ENCODE results near the gene KRT84.

Gene KRT84

GRCh38 chr12:52407918-52408317 is 22.5 kb upstream of the KRT84 start:
- Histone ChIP-seq H3K9ac (ENCODE audit: low read depth, low read length) (no peak overlapping the region), H3K36me3 (ENCODE audit: control insufficient read depth, insufficient read depth, low read length) (no peaks in the 10 kb centered on the region), H3K4me3 (ENCODE audit: low read depth, low read length) (no peak overlapping the region), H3K27me3 (ENCODE audit: control insufficient read depth, insufficient read depth, low read length) (no peaks in the 10 kb centered on the region), H3K9me3 (ENCODE audit: control insufficient read depth, insufficient read depth, low read length) (peaks cover 5% of the 10 kb centered on the region; the same call in 1 of the 2 replicates), H3K27ac (ENCODE audit: low read depth, low read length) (no peak overlapping the region), H3K4me1 (ENCODE audit: control insufficient read depth, insufficient read depth, low read length) (no peaks in the 10 kb centered on the region)

GRCh38 chr12:52405922-52406385 is 20.5 kb upstream of the KRT84 start, which contains the start of gene KRT82:
TSS of gene KRT82 (minus strand) at chr12:52406335. CDS start at chr12:52406277, 58 bp downstream.
- Histone ChIP-seq H3K4me3 (ENCODE audit: low read depth, low read length) (no peak within 1 kb of the TSS), H3K27ac (ENCODE audit: low read depth, low read length) (no peak within 1 kb of the TSS), H3K4me1 (ENCODE audit: control insufficient read depth, insufficient read depth, low read length) (no peaks in the 10 kb centered on the region), H3K9ac (ENCODE audit: low read depth, low read length) (no peak within 1 kb of the TSS), H3K27me3 (ENCODE audit: control insufficient read depth, insufficient read depth, low read length) (no peaks in the 10 kb centered on the region), H3K9me3 (ENCODE audit: control insufficient read depth, insufficient read depth, low read length) (peaks cover 5% of the 10 kb centered on the region; the same call in 1 of the 2 replicates), H3K36me3 (ENCODE audit: control insufficient read depth, insufficient read depth, low read length) (no peaks in the 10 kb centered on the region)

- Histone ChIP-seq H3K27ac (ENCODE audit: low read depth, low read length) (no peak overlapping the region), H3K36me3 (ENCODE audit: control insufficient read depth, insufficient read depth, low read length) (no peaks in the 10 kb centered on the region), H3K9me3 (ENCODE audit: control insufficient read depth, insufficient read depth, low read length) (peaks cover 5% of the 10 kb centered on the region; the same call in 1 of the 2 replicates), H3K4me1 (ENCODE audit: control insufficient read depth, insufficient read depth, low read length) (no peaks in the 10 kb centered on the region), H3K9ac (ENCODE audit: low read depth, low read length) (no peak overlapping the region), H3K27me3 (ENCODE audit: control insufficient read depth, insufficient read depth, low read length) (no peaks in the 10 kb centered on the region), H3K4me3 (ENCODE audit: low read depth, low read length) (no peak overlapping the region)
Observed at GRCh38 chr12:52404951-52405350, 19.5 kb upstream of the KRT84 start.

- no peak overlapping the region for H3K9ac ChIP-seq (ENCODE audit: low read depth, low read length)
- peaks cover 5% of the 10 kb centered on the region; the same call in 1 of the 2 replicates for H3K9me3 ChIP-seq (ENCODE audit: control insufficient read depth, insufficient read depth, low read length)
- no peaks in the 10 kb centered on the region for H3K27me3 ChIP-seq (ENCODE audit: control insufficient read depth, insufficient read depth, low read length)
- no peaks in the 10 kb centered on the region for H3K36me3 ChIP-seq (ENCODE audit: control insufficient read depth, insufficient read depth, low read length)
- H3K27ac ChIP-seq (ENCODE audit: low read depth, low read length): no peak overlapping the region
- no peak overlapping the region for H3K4me3 ChIP-seq (ENCODE audit: low read depth, low read length)
- H3K4me1 ChIP-seq (ENCODE audit: control insufficient read depth, insufficient read depth, low read length): no peaks in the 10 kb centered on the region
Observed at GRCh38 chr12:52403561-52403960, 18.1 kb upstream of the KRT84 start.

GRCh38 chr12:52402873-52403540 is 17.6 kb upstream of the KRT84 start:
- H3K9me3 ChIP-seq (ENCODE audit: control insufficient read depth, insufficient read depth, low read length): peaks cover under 1% of the 10 kb centered on the region; the same call in 1 of the 2 replicates
- H3K9ac ChIP-seq (ENCODE audit: low read depth, low read length): no peak overlapping the region
- no peaks in the 10 kb centered on the region for H3K36me3 ChIP-seq (ENCODE audit: control insufficient read depth, insufficient read depth, low read length)
- H3K4me1 ChIP-seq (ENCODE audit: control insufficient read depth, insufficient read depth, low read length): no peaks in the 10 kb centered on the region
- H3K27ac ChIP-seq (ENCODE audit: low read depth, low read length): no peak overlapping the region
- H3K27me3 ChIP-seq (ENCODE audit: control insufficient read depth, insufficient read depth, low read length): no peaks in the 10 kb centered on the region
- no peak overlapping the region for H3K4me3 ChIP-seq (ENCODE audit: low read depth, low read length)

- no peaks in the 10 kb centered on the region; the same call in 1 of the 2 replicates for H3K9me3 ChIP-seq (ENCODE audit: control insufficient read depth, insufficient read depth, low read length)
- no peaks in the 10 kb centered on the region for H3K36me3 ChIP-seq (ENCODE audit: control insufficient read depth, insufficient read depth, low read length)
- H3K27me3 ChIP-seq (ENCODE audit: control insufficient read depth, insufficient read depth, low read length): no peaks in the 10 kb centered on the region
- no peak overlapping the region for H3K27ac ChIP-seq (ENCODE audit: low read depth, low read length)
- no peaks in the 10 kb centered on the region for H3K4me1 ChIP-seq (ENCODE audit: control insufficient read depth, insufficient read depth, low read length)
- no peak overlapping the region for H3K4me3 ChIP-seq (ENCODE audit: low read depth, low read length)
- no peak overlapping the region for H3K9ac ChIP-seq (ENCODE audit: low read depth, low read length)
Observed at GRCh38 chr12:52402377-52402776, 16.9 kb upstream of the KRT84 start.

- Histone ChIP-seq H3K4me1 (ENCODE audit: control insufficient read depth, insufficient read depth, low read length) (no peaks in the 10 kb centered on the region), H3K36me3 (ENCODE audit: control insufficient read depth, insufficient read depth, low read length) (no peaks in the 10 kb centered on the region), H3K27ac (ENCODE audit: low read depth, low read length) (no peak overlapping the region), H3K9ac (ENCODE audit: low read depth, low read length) (no peak overlapping the region), H3K9me3 (ENCODE audit: control insufficient read depth, insufficient read depth, low read length) (no peaks in the 10 kb centered on the region), H3K4me3 (ENCODE audit: low read depth, low read length) (no peak overlapping the region), H3K27me3 (ENCODE audit: control insufficient read depth, insufficient read depth, low read length) (no peaks in the 10 kb centered on the region)
Observed at GRCh38 chr12:52401926-52402325, 16.5 kb upstream of the KRT84 start.

- no peak overlapping the region for H3K9ac ChIP-seq (ENCODE audit: low read depth, low read length)
- H3K27me3 ChIP-seq (ENCODE audit: control insufficient read depth, insufficient read depth, low read length): no peaks in the 10 kb centered on the region
- H3K4me1 ChIP-seq (ENCODE audit: control insufficient read depth, insufficient read depth, low read length): no peaks in the 10 kb centered on the region
- H3K36me3 ChIP-seq (ENCODE audit: control insufficient read depth, insufficient read depth, low read length): no peaks in the 10 kb centered on the region
- no peak overlapping the region for H3K4me3 ChIP-seq (ENCODE audit: low read depth, low read length)
- no peak overlapping the region for H3K27ac ChIP-seq (ENCODE audit: low read depth, low read length)
- H3K9me3 ChIP-seq (ENCODE audit: control insufficient read depth, insufficient read depth, low read length): no peaks in the 10 kb centered on the region
Observed at GRCh38 chr12:52401526-52401925, 16.1 kb upstream of the KRT84 start.

- Histone ChIP-seq H3K4me3 (ENCODE audit: low read depth, low read length) (no peak overlapping the region), H3K9ac (ENCODE audit: low read depth, low read length) (no peak overlapping the region), H3K36me3 (ENCODE audit: control insufficient read depth, insufficient read depth, low read length) (no peaks in the 10 kb centered on the region), H3K27ac (ENCODE audit: low read depth, low read length) (no peak overlapping the region), H3K4me1 (ENCODE audit: control insufficient read depth, insufficient read depth, low read length) (no peaks in the 10 kb centered on the region), H3K9me3 (ENCODE audit: control insufficient read depth, insufficient read depth, low read length) (no peaks in the 10 kb centered on the region), H3K27me3 (ENCODE audit: control insufficient read depth, insufficient read depth, low read length) (no peaks in the 10 kb centered on the region)
Observed at GRCh38 chr12:52400906-52401305, 15.5 kb upstream of the KRT84 start.

- Histone ChIP-seq H3K4me3 (ENCODE audit: low read depth, low read length) (no peak overlapping the region), H3K9ac (ENCODE audit: low read depth, low read length) (no peak overlapping the region), H3K4me1 (ENCODE audit: control insufficient read depth, insufficient read depth, low read length) (no peaks in the 10 kb centered on the region), H3K36me3 (ENCODE audit: control insufficient read depth, insufficient read depth, low read length) (no peaks in the 10 kb centered on the region), H3K9me3 (ENCODE audit: control insufficient read depth, insufficient read depth, low read length) (no peaks in the 10 kb centered on the region), H3K27me3 (ENCODE audit: control insufficient read depth, insufficient read depth, low read length) (no peaks in the 10 kb centered on the region), H3K27ac (ENCODE audit: low read depth, low read length) (no peak overlapping the region)
Observed at GRCh38 chr12:52399756-52400155, 14.3 kb upstream of the KRT84 start.

- no peak overlapping the region for H3K9ac ChIP-seq (ENCODE audit: low read depth, low read length)
- no peak overlapping the region for H3K4me3 ChIP-seq (ENCODE audit: low read depth, low read length)
- no peaks in the 10 kb centered on the region for H3K4me1 ChIP-seq (ENCODE audit: control insufficient read depth, insufficient read depth, low read length)
- H3K9me3 ChIP-seq (ENCODE audit: control insufficient read depth, insufficient read depth, low read length): no peaks in the 10 kb centered on the region
- no peaks in the 10 kb centered on the region for H3K36me3 ChIP-seq (ENCODE audit: control insufficient read depth, insufficient read depth, low read length)
- no peaks in the 10 kb centered on the region for H3K27me3 ChIP-seq (ENCODE audit: control insufficient read depth, insufficient read depth, low read length)
- H3K27ac ChIP-seq (ENCODE audit: low read depth, low read length): no peak overlapping the region
Observed at GRCh38 chr12:52398176-52398575, 12.7 kb upstream of the KRT84 start.
